ENCODE measurements around the gene MYOF. TPM values are rescaled to one million over a fixed set of nuclear protein-coding genes. Genes with fewer than 3 reads are reported as not detected.
"Not testable (repeated sequence)": the region's sequence is repeated elsewhere in the genome, so short reads cannot be mapped to it uniquely, and the experiment has no call there.

MYOF gene
- polyA plus RNA-seq, 1 donor (not counting 4 experiments of a cell fraction or from before 2014, with no cell fraction given) = 232 TPM

- FAIRE-seq = peak; percentile 55
Measured at GRCh38 chr10:93363891-93364648, 118.1 kb downstream of the MYOF start.

GRCh38 chr10:93358398-93358797 lies 123.7 kb downstream of the MYOF start:
- H3K4me1 ChIP-seq (ENCODE audit: control insufficient read depth, extremely low read depth, insufficient read depth, low read length); H3K4me2 ChIP-seq (ENCODE audit: control insufficient read depth, extremely low read depth, insufficient read depth, low read depth, low read length); H3K4me3 ChIP-seq (ENCODE audit: control insufficient read depth in 2 of 3, extremely low read depth in 1 of 3, insufficient read depth in 2 of 3, low read depth in 1 of 3, low read length in 3 of 3); H3K27me3 ChIP-seq (ENCODE audit: control insufficient read depth, extremely low read depth, insufficient read depth, low read length); H4K20me1 ChIP-seq (ENCODE audit: control insufficient read depth, extremely low read depth, insufficient read depth, low read length); H3K27ac ChIP-seq (ENCODE audit: control insufficient read depth, insufficient read depth, low read length); H3K79me2 ChIP-seq (ENCODE audit: control insufficient read depth, insufficient read depth, low read length); DNase-seq (ENCODE audit: low read depth, low spot score); dilution Hi-C loops (cut with MboI; ENCODE audit: extremely low pct_ligation_motif_present, low sequenced_read_pairs); FAIRE-seq; H3K9me3 ChIP-seq (ENCODE audit: control insufficient read depth, low read depth, low read length); H2AFZ ChIP-seq (ENCODE audit: control insufficient read depth, low read length); H3K9ac ChIP-seq (ENCODE audit: control insufficient read depth, extremely low read depth, insufficient read depth, low read length); H3K9me1 ChIP-seq (ENCODE audit: control insufficient read depth, extremely low read depth, insufficient read depth, low read length): not testable (repeated sequence)
- H3K36me3 ChIP-seq (ENCODE audit: control insufficient read depth in 2 of 2, extremely low read depth in 1 of 2, insufficient read depth in 2 of 2, low read length in 2 of 2) = peaks cover 45 to 54% of the 10 kb centered on the region in 2 experiments

More at GRCh38 chr10:93363891-93364648, 118.1 kb downstream of the MYOF start:
- no peak overlapping the region for H2AFZ ChIP-seq (ENCODE audit: control insufficient read depth, low read length)
- peaks cover 49 to 63% of the 10 kb centered on the region in 2 experiments for H3K36me3 ChIP-seq (ENCODE audit: control insufficient read depth in 2 of 2, extremely low read depth in 1 of 2, insufficient read depth in 2 of 2, low read length in 2 of 2)
- no peak for DNase-seq (ENCODE audit: low read depth, low spot score)
- H3K4me1 ChIP-seq (ENCODE audit: control insufficient read depth, extremely low read depth, insufficient read depth, low read length) = peaks cover 13% of the 10 kb centered on the region
- peak overlapping the region; percentile 23 for H3K4me2 ChIP-seq (ENCODE audit: control insufficient read depth, extremely low read depth, insufficient read depth, low read depth, low read length)
- no peaks in the 10 kb centered on the region for H4K20me1 ChIP-seq (ENCODE audit: control insufficient read depth, extremely low read depth, insufficient read depth, low read length)
- H3K9me3 ChIP-seq (ENCODE audit: control insufficient read depth, low read depth, low read length) = no peaks in the 10 kb centered on the region
- H3K9ac ChIP-seq (ENCODE audit: control insufficient read depth, extremely low read depth, insufficient read depth, low read length) = no peak overlapping the region
- no peak for TF ChIP-seq CTCF (optimal IDR thresholded peaks at IDR 0.05 in 1 of 3, IDR thresholded peaks at IDR 0.05 in 1 of 3, conservative IDR thresholded peaks at IDR 0.05 in 1 of 3; ENCODE audit: extremely low read depth in 1 of 3, insufficient read depth in 2 of 3, low read length in 3 of 3)
- TF ChIP-seq EZH2 (IDR thresholded peaks at IDR 0.05; ENCODE audit: low read length) = no peak
- peaks cover 2% of the 10 kb centered on the region for H3K79me2 ChIP-seq (ENCODE audit: control insufficient read depth, insufficient read depth, low read length)
- H3K27ac ChIP-seq (ENCODE audit: control insufficient read depth, insufficient read depth, low read length) = peak overlapping the region; percentile 10
- dilution Hi-C loops (cut with MboI; ENCODE audit: extremely low pct_ligation_motif_present, low sequenced_read_pairs) = no loop called here
- no peaks in the 10 kb centered on the region for H3K9me1 ChIP-seq (ENCODE audit: control insufficient read depth, extremely low read depth, insufficient read depth, low read length)
- H3K4me3 ChIP-seq (ENCODE audit: control insufficient read depth in 2 of 3, extremely low read depth in 1 of 3, insufficient read depth in 2 of 3, low read depth in 1 of 3, low read length in 3 of 3) = no peak overlapping the region
- no peaks in the 10 kb centered on the region for H3K27me3 ChIP-seq (ENCODE audit: control insufficient read depth, extremely low read depth, insufficient read depth, low read length)
